KOPT-K1 (cell line): ENCODE measurements around the gene GFY.

Experiments used
- H3K27ac ChIP-seq: fragments of 200-600 bp; sonication (generic); 2 replicates; pipeline ENCODE4 v1.5.1; 2016; ENCODE audit warnings: antibody characterized with exemption, mild to moderate bottlenecking, low read depth, low read length; ENCODE audit not compliant: poor library complexity, severe bottlenecking
- H3K36me3 ChIP-seq: fragments of 200-600 bp; sonication (generic); 2 replicates; pipeline ENCODE4 v1.5.1; 2017; ENCODE audit warnings: antibody characterized with exemption, mild to moderate bottlenecking, low read length, moderate library complexity; ENCODE audit not compliant: insufficient read depth
- H3K9me3 ChIP-seq: fragments of 200-600 bp; sonication (generic); 2 replicates; pipeline ENCODE4 v1.5.1; 2017; ENCODE audit warnings: antibody characterized with exemption, low read length, mild to moderate bottlenecking; ENCODE audit not compliant: insufficient read depth, poor library complexity, severe bottlenecking

GFY gene

GRCh38 chr19:49475191-49475917 is 50.2 kb downstream of the GFY start:
- Histone ChIP-seq H3K27ac (peak overlapping the region; percentile 85), H3K36me3 (no peaks in the 10 kb centered on the region; the same call in 1 of the 2 replicates), H3K9me3 (no peaks in the 10 kb centered on the region)

- Histone ChIP-seq H3K27ac (peak overlapping the region; percentile 85), H3K9me3 (no peaks in the 10 kb centered on the region), H3K36me3 (no peaks in the 10 kb centered on the region; the same call in 1 of the 2 replicates)
Measured at GRCh38 chr19:49475995-49476880, 51.0 kb downstream of the GFY start.
